ENCODE data around the gene C1QTNF8.

C1QTNF8 gene

DNA sequence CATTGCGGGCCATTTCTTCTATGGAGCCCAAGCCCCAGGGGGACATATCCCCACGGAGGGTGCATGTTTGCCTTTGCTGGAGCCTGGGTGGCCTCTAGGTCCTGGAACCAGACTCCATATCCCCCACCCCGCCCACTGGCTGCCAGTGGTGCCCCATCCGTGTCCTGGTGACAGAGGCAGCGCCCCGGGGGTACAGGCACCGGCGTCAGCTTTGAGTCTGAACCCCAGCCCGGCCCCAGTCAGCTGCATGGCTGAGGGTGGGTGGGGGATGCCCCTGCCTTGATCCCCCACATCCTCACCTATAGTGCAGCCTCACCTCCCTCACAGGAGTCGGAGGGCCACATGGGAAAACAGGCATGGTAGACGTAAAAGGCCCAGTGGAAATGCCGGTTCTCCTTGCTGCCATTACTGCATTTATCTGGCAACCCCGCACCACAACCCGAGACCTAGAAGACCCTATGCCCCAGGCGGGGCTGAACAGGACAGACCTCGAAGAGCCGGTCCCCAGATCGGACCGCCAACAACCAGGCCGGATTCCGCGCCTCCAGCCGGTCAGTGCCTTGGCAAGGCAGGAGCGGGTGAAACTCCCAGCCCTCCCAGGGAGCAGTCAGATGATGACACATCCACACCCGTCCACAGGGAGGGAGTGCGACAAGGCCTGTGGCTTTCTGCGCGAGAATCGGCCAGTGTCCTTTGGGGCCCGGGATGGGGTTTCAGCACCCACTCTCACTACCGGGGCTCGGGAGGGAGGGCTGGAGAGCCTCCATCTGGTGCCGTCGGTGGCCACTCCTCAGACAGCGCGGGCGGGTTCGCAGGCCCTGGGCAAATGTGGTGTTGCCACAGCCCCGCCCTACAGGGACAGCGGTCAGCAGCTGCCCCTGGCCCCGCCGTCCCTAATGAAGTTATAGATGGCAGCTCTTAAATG lies 35.4 kb downstream of the C1QTNF8 start:
- no peak for DNase-seq (ENCODE audit: low read depth)

DNA sequence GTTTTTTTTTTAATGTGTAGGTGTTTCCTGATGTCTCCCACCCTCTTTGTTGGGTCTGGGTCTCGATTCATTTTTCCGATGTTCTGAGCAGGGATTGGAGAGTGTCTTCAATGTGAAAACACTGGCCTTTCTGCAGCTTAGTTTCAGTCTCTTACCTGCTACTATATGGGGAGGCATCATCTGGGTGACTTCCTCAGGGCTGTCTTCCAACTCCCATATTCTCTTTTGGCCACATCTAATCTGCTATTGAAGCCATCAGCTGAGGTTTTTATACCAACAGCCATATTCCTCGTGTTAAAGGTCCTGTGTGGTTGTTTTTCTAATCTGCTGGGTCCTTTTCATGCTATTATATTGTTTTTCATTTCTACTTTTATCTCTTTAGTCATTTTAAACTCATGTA lies 36.7 kb downstream of the C1QTNF8 start:
- no peak for DNase-seq (ENCODE audit: low read depth)

DNA sequence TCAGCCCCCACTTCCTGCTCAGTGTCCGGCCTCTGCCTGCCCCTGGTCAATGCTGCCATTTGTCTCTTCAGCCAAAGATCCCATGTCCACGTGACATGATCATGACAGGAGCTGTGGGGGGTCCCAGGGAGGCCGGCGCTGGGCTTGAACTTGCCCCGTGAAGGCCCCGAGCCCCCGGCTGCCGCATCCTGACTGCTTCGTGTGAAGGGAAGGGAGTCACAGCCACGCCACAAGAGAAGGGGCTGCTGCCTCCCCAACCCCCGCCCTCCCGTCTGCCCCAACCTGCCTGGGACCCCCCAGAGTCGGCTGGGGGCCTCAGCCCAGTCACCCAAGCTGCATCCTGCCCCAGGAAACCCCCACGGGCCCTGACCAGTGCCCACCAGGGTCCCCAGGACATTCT lies 37.8 kb downstream of the C1QTNF8 start:
- no peak for DNase-seq (ENCODE audit: low read depth)

DNA sequence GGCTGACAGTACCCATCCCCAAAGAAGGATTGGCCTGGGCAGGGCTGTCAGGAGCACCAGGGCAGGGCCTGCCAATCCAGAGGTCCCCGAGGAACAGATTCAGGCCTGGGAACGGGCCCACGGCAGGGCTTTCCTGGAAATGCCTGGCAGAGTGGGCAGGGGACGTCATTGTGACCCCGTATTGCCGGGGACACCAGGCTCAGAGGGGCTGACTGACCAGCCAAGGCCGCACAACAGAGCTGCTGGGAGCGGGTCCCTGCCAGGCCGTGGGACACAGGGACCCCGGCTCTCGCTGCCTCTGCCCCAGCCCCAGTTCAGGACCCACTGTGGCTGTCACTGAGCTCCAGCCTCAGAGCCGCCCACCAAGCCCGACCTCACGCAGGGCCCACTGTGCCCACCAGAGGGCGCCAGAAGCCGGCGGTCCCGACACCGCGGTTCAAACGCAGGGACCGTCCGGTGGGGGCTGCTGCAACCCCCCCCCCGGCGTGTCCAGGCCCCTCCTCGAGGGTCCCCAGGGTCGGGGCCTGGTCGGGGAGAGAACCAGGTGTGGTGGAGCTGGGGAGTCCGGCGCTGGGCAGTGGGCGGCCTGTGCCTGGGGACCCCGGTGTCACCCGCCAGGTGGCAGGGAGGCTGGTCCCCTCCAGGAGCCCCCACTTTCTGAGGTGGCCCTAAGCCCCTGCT lies 38.7 kb downstream of the C1QTNF8 start:
- DNase-seq (ENCODE audit: low read depth): peak; percentile 51

DNA sequence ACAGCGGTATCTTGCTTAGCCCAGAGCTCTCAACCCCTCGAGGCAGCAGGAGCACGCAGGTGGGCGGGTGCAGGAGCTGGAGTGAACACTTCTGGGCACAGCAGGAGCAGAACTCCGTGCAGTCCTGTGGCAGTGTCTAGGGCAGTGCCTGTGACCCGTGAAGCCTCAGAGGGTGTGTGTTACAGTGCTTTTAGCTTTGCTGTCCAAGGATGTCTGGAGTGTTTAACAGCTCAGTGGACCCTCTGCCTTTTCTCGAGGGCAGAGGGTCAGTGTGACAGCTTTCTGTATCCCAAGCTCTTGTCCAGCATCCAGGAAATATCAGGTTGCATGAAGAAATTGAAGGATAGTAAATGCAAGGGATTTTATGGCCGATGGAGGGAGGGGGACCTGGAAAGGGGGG lies 39.8 kb downstream of the C1QTNF8 start:
- DNase-seq (ENCODE audit: low read depth): no peak

DNA sequence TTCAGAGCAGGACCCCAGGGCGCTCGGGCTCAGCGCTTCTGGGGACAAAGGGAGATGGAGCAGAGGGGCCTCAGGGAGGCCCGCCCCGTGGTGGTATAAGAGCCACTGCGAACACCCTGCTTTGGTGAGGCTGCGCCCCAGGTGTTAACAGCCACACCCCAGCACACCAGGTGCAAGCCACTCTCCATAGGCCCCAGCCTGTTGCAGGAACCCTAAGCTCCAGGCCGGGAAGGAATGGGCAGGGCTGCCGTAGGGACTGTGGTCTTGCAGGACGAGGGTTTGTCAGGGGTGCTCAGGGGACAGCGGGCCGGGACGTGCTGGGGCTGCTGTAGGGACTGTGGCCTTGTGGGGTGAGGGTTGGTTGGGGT lies 40.5 kb downstream of the C1QTNF8 start:
- DNase-seq (ENCODE audit: low read depth): no peak

DNA sequence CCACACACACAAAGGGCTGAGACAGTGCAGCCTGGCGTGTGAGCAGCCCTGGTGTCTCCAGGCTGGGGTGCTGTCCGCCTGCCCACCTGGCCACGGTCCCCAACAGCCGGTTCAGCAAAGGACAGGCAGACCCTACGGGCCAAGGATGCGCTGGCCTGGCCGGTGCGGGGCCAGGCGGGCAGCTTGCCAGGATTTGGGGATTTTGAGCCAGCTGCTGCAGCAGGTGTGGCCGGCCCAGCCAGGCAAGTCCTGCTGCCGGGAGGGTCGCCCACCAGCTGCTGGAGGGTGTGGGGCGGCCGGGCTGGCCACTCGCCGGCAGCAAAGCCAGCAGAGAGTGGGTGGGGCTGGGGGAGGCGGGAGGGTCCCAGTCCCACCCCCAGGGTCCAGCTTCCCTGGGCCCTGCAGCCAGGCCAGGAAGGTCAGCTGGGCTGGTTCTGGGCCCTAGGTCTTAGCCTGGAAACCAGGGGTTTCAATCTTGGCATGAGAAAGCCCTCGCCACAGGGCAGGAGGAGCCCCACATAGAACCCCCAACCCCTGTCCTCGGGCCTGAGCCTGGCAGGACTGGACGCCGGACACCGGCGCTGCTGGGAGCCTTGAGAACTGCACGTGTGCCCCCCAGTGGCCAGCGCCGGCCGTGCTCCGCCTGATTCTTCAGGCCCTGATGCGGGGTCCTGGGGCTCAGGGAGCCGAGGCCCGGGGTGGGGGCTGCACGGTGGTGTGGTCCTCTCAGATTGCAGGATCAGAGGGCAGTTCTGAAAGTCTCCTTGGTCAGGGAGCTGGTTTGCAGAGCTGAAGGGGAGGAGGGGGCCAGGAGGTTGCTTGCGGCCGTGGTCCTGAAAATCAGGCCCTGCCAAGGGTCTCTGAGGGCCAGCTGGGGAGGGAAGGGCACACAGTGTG lies 41.1 kb downstream of the C1QTNF8 start:
- DNase-seq (ENCODE audit: low read depth): no peak

DNA sequence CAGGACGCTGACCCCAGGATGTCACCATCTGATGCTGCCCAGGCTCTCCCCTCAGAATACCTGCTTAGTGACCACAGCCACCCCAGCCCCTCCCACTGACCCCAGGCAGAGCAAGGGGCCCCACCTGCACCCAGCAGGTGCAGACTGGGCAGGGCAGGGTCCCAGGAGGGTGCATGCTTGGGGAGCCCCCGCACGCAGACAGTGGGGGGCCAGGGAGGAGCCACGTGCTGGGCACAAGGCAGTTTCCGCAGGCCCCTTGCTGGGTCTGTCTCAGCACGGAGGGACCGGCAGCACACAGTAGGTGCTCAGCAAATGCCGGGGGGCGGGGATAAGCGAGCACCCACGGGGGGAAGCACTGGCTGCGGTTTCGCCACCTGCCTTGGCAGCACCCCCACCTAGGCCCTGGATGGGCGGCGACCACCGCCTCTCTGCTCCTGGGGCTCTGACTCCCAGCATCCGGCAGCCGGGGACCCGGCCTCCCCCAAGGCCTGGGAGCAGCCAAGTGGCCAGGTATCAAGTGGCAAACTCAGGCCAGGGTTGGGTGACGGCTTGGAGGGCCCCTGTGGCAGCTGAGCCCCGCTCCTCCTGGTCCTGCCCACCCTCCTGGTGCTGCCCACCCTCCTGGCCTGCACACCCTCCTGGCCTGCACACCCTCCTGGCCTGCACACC lies 42.2 kb downstream of the C1QTNF8 start:
- no peak for DNase-seq (ENCODE audit: low read depth)

DNA sequence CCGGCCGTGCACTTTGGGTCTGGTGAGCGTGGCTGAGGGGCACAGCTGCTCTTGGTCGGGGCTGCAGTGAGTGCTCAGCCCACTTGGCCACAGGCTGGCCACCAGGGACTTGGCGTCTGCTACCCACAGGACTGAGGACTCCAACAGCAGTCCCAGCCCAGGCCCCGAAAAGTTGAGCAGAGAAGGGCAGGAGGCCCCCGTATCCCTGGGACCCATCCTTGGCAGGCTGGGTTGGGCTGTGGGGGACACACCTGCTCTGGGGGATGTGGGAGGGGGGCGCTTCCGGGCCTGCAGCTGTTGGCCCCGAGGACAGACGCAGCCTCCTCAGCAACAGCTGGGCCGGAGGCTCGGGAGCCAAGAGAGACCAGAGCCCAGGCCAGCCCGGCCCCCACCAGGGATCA lies 42.9 kb downstream of the C1QTNF8 start:
- no peak for DNase-seq (ENCODE audit: low read depth)

DNA sequence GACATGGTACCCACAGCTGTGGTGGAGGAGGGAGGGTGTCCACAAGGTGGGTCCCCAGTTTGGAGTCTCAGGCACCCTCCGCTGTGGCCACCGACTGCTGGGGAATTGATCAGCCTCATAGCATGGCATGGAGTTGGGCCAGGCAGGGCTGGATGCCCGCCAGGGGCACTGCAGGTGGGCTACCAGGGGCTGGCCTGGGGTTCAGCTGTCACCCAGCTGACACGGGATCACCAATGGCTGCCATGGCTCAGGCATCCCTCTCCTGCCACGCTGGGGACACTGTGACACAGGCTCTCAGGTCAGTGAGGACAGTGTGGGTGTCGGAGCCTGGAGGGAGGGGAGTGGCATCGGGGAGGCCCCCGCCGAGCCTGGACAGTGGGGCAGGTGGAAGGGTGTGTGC lies 43.3 kb downstream of the C1QTNF8 start:
- DNase-seq (ENCODE audit: low read depth): no peak

DNA sequence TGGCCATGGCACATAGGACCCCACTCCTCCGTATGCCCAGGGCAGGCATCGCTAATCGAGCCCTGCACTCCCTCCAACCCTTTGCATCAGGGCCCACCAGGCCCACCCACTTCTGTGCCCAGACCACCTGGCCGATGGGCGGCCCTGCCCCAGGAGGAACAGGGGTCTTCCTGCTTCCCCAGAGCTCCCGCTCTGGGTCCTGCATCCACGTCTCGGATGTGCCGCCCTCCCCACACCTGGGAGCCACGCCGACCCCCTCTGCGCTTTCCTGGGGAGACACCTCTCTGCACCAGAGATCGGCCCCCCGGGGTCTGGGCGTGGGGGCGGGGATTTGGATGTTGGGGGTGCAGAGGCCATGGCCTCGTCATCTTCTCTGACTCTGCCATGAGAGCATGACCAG lies 44.6 kb downstream of the C1QTNF8 start:
- DNase-seq (ENCODE audit: low read depth): no peak

DNA sequence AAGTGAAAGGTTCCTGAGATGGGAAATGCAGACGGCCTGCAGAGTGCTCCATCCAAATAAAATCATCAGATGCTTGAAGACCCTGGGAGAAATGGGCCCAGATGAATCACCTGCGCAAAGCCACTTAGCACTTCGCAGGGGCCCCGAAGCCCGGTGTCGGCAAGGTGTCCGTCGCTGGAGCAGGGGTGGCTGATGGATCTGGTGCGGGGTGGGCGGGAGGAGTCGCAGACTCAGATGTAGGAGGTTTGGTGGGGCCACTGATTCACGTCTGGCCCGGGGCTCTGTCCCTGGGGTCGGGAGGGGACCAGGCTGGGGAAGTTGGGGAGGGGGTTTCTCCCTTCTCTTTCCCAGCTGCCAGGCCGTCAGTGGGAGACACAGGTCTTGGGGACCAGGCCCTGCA lies 45.1 kb downstream of the C1QTNF8 start:
- DNase-seq (ENCODE audit: low read depth): no peak

DNA sequence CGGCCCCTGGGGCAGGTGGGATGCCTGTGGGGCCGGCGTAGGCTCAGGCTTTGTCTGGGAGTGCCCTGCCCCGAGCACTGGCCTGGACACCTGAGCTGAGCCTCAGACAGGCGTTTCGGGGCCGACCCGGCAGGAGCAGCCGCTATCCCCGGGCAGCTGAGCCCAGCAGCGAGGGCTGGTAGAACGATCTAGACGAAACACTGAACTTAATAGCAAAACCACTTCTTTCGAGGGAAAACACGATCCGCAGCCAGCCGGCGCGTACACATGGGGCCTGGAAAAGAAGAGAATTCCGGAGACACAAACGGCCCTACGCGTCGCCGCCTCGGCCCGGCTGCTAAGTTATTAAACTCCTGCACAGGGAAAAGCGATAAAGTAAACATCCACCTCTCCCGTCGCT lies 45.5 kb downstream of the C1QTNF8 start:
- DNase-seq (ENCODE audit: low read depth): no peak

DNA sequence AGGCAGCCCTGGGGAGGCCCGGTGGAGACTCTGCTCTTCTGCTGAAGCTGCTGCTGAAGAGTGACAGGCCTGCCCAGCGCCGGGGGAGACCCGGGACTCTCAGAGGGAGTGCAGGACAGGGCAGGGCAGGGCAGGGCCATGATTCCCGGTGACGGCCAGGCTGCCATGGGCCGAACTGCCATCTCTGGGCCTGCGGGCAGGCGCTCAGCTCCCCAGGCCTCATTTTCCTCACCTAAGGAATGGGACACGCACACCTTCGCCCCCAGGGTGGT lies 46.1 kb downstream of the C1QTNF8 start:
- no peak for DNase-seq (ENCODE audit: low read depth)

DNA sequence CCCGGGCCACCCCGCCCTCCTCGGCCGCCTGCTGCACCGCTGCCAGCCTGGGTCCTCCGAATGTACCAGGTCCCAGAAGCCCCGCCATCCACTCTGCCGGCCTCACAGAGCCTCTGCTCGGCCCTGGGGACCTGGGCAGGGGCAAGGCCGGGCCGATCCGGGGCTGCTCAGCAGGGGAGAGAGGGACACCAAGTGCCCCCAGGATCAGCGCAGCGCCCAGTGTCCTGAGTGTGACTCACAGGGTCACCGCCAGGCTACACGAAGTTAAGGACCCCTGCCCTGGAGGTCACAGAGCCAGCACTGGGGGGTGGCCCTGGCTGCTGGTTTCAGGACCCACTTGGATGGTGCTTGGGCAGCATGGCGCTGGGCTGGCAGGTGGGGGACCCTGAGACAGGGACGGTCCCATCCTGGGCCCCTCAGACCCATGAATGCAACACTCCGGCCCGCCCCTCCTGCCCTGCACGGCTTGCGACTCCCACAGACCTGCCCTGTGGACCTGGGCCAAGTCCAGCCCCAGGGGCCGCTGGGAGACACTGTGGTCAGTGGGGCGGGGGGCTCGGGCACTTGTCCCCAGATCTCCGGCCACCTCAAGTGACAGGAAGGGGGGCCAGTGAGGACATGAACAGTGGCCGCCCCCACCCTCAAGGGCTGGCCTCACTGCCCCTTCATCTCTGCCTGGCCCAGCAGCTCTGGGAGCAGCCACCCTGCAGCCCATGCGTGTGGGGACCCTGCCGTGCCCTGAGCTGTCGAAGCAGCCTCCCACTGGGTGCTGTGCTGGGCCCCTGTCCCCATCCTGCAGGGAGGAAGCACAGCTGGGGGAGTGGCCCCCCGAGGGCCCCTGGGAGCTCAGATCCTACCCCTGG lies 46.7 kb downstream of the C1QTNF8 start:
- DNase-seq (ENCODE audit: low read depth): no peak

DNA sequence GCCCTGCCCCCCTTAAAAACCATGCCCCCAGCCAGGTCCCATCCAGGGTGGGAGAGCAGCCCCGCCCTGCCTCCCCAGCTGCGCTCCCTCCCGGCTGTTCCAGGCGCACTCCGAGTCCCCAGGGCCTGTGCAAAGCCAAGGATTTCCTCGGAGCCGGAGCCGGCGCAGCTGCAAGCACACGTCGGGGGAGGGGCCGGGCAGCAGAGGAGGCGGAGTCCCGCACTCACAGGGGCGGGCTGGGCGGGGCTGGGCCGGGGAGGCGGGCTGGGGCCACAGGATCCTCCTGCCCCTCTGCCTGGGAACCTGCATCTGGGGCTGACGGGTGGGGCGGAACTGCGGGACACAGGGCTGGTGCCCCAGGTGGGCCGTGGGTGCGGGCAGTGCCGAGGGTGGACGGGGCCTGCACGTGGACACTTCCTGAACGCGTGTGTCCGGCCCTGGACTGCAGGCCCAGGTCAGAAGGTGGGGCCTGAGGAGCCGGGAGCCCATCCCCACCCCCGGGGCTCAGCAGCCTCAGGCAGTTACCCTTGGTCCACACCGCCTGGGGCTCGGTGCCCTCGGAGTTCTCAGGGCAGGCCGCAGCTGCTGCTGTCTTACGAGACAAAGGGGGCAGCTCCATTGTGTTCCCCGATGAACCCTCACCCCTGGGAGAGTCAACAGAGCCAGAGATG lies 47.5 kb downstream of the C1QTNF8 start:
- DNase-seq (ENCODE audit: low read depth): no peak

DNA sequence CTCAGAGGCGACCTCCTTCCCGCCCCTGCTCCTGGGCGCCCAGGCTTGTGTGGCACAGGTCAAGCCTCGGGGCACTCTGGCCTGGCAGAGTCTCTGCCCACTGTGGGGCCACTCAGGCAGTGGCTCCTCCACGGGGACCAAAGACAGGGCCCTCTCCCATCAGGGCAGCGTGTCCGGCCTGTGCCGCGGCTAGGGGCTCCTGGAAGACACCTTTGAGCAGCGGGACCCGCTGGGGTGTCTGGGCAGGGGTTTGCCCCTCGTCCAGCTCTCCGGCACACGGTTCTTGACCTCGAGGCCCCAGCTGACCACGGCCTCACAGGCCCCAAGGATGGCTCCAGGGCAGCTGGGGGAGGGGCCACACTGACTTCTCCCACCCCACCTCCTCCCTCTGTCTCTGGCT lies 48.2 kb downstream of the C1QTNF8 start:
- no peak for DNase-seq (ENCODE audit: low read depth)

DNA sequence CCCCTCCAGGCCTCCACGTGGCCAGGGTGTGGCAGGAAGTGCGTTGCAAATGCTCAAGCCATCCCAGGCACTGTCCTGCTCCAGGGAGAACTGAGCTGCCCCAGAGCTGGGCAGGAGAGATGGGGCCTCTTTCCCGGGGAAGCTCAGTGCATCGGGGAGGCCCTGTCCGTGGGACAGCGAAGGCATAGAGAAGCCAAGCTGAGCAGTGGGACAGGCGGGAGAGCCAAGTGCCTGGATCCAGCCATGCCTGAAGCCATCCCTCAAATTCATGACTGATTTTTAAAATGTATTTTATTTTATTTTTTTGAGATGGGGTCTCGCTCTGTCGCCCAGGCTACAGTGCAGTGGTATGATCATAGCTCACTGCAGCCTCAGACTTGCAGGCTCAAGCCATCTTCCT lies 48.9 kb downstream of the C1QTNF8 start:
- no peak for DNase-seq (ENCODE audit: low read depth)

DNA sequence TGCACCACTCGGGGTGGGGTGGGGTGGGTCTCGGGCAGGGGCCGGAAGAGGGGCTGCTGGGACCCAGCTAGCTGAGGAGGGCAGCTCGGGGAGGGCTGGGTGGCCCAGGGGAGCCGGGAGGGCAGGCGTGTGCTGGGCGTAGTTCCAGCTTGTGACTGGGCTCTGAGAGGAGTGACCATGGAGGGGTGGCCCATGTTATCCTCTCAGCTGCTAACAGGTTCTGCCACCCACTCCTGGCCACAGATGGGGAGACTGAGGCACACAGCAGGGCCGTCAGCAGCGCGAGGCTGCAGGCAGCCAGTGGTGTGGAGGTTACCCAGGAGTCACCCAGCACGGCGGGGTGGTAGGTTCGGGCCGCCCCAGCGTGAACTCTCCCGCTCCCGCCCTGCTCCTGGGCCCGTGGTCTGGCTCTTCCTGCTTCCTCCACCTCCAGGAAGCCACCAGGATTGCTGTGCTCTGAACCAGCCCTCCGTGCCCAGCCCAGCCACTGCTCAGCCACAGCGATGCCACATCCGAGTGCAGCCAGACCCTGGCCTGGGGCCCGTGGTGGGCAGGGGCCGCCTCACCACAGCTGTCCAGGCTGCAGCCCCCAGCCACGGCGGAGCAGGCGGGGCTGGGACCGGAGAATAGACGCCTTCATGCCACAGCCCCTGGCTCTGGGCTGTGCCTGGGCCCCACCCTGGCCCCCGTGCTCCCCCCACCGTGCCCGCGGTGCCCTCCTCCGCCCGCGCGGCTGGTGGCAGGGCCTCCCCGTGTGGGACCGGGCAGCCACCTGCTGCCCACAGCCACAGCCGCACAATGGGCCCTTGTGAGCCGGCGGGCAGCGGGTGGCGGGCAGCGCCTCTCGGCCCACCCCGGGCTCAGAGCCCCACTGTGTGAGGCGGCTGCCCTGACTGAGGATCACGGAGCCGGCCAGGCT lies 49.8 kb downstream of the C1QTNF8 start:
- DNase-seq (ENCODE audit: low read depth): no peak
